Activated T-helper 1 cell treated with anti-CD3 and anti-CD28 coated beads, Interleukin-12 subunit alpha, Interleukin-12 subunit beta, Interleukin-2, Interleukin-4 antibody, amounts not matched to agents 30 ng/mL and 10 ng/mL and 1 ng/mL, durations not matched to agents 14 hours and 24 hours and 36 hours (primary cell): Measurements from ENCODE around the gene LSAMP. TPM values are rescaled to one million over a fixed set of nuclear protein-coding genes. Genes with fewer than 3 reads are reported as not detected.

ENCODE experiments used
- DNase-seq: peaks from one replicate; pipeline ENCODE4 v3.0.0; 2021; ENCODE audit warnings: low spot score
- H3K27ac Mint-ChIP-seq: one replicate; pipeline ENCODE4 v1.8.0; 2021; ENCODE audit warnings: mild to moderate bottlenecking, mixed read lengths
- H3K27me3 Mint-ChIP-seq: one replicate; pipeline ENCODE4 v1.8.0; 2022; ENCODE audit warnings: mild to moderate bottlenecking, moderate library complexity, mixed read lengths; ENCODE audit not compliant: insufficient read depth
- H3K36me3 Mint-ChIP-seq: one replicate; pipeline ENCODE4 v1.8.0; 2021; ENCODE audit warnings: low read depth, mixed read lengths
- H3K4me1 Mint-ChIP-seq: one replicate; pipeline ENCODE4 v1.8.0; 2021; ENCODE audit warnings: low read depth, mixed read lengths
- H3K4me3 Mint-ChIP-seq: one replicate; pipeline ENCODE4 v1.8.0; 2021; ENCODE audit warnings: mild to moderate bottlenecking, moderate library complexity, mixed read lengths
- H3K9me3 Mint-ChIP-seq: one replicate; pipeline ENCODE4 v1.8.0; 2021; ENCODE audit warnings: mixed read lengths
- intact Hi-C: fragments of 100-400 bp; cut with micrococcal nuclease; formaldehyde crosslinking; loops from one replicate; pipeline ENCODE4 v1.15.1; 2024
- total RNA-seq: library from RNA; stranded (reverse); gene quantifications from 2 replicates; pipeline ENCODE4 v1.2.3, GENCODE V29; 2022

The LSAMP gene
- total RNA-seq, 1 donor from 2014 or later, result not detected

DNA sequence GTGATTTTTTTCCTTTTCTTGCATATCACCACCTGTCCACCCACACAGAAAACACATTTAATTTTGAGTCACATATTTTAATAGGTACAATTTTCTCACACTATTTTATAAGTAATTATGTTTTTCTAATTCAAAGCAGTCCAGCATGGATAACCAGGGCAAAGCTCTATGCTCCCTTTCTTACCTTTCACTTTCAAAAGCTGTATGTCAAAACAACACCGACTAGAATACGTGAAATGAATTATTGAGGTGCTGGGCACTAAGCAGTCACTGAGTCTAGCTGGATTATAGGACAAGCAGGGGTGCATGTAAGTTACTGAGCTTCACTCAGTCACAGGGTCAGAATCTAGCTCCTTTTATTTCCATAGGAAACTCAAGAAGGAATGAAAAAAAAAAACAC is 60.6 kb downstream of the LSAMP start:
- Mint-ChIP-seq H3K27ac (no peak overlapping the region), H3K4me1 (no peaks in the 10 kb centered on the region), H3K36me3 (no peaks in the 10 kb centered on the region), H3K9me3 (peaks cover 4% of the 10 kb centered on the region), H3K4me3 (no peak overlapping the region), H3K27me3 (no peaks in the 10 kb centered on the region)
- intact Hi-C loops, result no loop called here
- DNase-seq, result no peak

GRCh38 chr3:116378077-116378476 is 67.2 kb downstream of the LSAMP start:
- Mint-ChIP-seq H3K9me3 (peaks cover 4% of the 10 kb centered on the region), H3K36me3 (no peaks in the 10 kb centered on the region), H3K4me3 (no peak overlapping the region), H3K27me3 (no peaks in the 10 kb centered on the region), H3K4me1 (no peaks in the 10 kb centered on the region), H3K27ac (no peak overlapping the region)
- DNase-seq, result no peak
- intact Hi-C loops, result no loop called here

GRCh38 chr3:116374901-116375300 is 70.4 kb downstream of the LSAMP start:
- Mint-ChIP-seq H3K9me3 (peaks cover 5% of the 10 kb centered on the region), H3K4me1 (no peaks in the 10 kb centered on the region), H3K36me3 (no peaks in the 10 kb centered on the region), H3K4me3 (no peak overlapping the region), H3K27ac (no peak overlapping the region), H3K27me3 (no peaks in the 10 kb centered on the region)
- intact Hi-C loops, result no loop called here
- DNase-seq, result no peak

DNA sequence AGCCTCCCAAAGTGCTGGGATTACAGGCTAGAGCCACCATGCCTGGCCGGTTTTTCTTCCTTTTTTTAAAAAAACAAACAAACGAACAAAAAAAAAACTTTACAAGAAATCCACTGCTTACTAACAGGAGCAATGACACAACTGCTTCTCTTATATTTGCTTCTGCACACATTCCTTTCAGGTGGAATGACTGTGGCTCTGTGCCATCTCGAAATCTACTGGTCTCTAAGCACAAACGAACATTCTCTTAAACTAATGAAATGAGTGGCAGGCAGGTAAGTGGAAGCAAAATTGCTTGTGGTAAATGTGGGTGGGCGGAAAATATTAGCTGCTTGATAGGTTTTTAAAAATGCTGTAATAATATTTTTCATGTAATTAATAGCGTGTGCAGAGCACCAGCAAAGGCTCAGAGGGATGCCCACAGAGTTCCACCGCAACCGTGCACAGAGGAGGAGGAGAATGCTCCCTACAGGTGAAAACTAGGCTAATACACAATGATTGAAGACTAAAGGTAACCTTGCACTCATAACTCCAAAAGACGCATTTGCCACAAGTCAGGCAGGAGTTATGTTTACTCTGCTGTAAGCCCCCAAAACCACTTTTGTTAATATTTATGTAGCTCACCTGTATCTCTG is 77.4 kb downstream of the LSAMP start:
- intact Hi-C loops, result no loop called here
- no peak overlapping the region for H3K4me3 Mint-ChIP-seq
- H3K27ac Mint-ChIP-seq, result no peak overlapping the region
- no peak for DNase-seq
- H3K36me3 Mint-ChIP-seq, result no peaks in the 10 kb centered on the region
- H3K9me3 Mint-ChIP-seq, result peaks cover 5% of the 10 kb centered on the region
- no peaks in the 10 kb centered on the region for H3K27me3 Mint-ChIP-seq
- no peaks in the 10 kb centered on the region for H3K4me1 Mint-ChIP-seq

DNA sequence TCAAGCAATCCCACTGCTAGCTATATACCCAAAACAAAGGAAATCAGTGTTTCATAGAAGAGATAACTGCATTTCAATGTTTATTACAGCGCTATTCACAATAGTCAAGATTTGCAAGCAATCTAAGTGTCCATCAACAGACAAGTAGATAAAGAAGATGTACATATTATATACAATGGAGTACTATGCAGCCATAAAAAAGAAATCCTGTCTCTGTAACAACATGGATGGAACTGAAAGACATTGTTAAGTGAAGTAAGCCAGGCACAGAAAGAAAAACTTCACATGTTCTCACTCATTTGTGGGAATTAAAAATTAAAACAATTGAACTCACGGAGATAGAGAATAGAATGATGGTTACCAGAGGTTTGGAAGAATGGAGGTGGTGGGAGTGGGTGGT is 89.2 kb downstream of the LSAMP start:
- no peaks in the 10 kb centered on the region for H3K27me3 Mint-ChIP-seq
- H3K4me1 Mint-ChIP-seq, result no peaks in the 10 kb centered on the region
- no peaks in the 10 kb centered on the region for H3K36me3 Mint-ChIP-seq
- intact Hi-C loops, result no loop called here
- no peak overlapping the region for H3K4me3 Mint-ChIP-seq
- no peak overlapping the region for H3K27ac Mint-ChIP-seq
- H3K9me3 Mint-ChIP-seq, result peaks cover 5% of the 10 kb centered on the region
- DNase-seq, result no peak

- intact Hi-C loops, result no loop called here
- no peak for DNase-seq
- H3K4me1 Mint-ChIP-seq, result no peaks in the 10 kb centered on the region
- no peaks in the 10 kb centered on the region for H3K27me3 Mint-ChIP-seq
- no peak overlapping the region for H3K4me3 Mint-ChIP-seq
- no peak overlapping the region for H3K27ac Mint-ChIP-seq
- H3K36me3 Mint-ChIP-seq, result no peaks in the 10 kb centered on the region
- peaks cover 5% of the 10 kb centered on the region for H3K9me3 Mint-ChIP-seq
Measured at GRCh38 chr3:116354382-116354781, 90.9 kb downstream of the LSAMP start.

DNA sequence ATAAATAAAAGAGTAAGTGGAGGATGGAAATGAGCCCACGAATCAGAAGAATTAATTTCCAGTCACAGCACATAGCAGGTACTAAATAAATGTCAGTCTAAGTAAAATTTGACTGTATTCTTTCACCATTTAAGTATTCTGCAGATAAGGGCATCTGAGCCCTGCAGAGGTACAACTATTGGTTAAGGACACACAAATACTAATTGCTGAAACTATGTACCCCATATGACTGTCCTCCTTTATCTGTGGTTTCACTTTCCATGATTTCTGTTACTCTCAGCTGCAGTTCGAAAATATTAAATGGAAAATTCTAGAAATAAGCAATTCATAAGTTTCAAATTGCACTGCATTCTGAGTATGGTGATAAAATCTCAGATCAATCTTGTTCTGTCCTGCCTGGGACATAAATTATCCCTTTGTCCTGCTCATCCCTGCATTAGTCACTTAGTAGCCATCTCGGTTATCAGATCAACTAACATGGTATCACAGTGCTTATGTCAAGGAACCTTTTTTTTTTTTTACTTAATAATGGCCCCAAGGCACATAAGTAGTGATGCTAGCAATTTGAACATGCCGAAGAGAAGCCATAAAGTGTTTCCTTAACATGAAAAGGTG is 95.1 kb downstream of the LSAMP start:
- Mint-ChIP-seq H3K4me1 (no peaks in the 10 kb centered on the region), H3K27me3 (no peaks in the 10 kb centered on the region), H3K27ac (no peak overlapping the region), H3K9me3 (peaks cover under 1% of the 10 kb centered on the region), H3K4me3 (no peak overlapping the region), H3K36me3 (no peaks in the 10 kb centered on the region)
- intact Hi-C loops, result no loop called here
- DNase-seq, result no peak

DNA sequence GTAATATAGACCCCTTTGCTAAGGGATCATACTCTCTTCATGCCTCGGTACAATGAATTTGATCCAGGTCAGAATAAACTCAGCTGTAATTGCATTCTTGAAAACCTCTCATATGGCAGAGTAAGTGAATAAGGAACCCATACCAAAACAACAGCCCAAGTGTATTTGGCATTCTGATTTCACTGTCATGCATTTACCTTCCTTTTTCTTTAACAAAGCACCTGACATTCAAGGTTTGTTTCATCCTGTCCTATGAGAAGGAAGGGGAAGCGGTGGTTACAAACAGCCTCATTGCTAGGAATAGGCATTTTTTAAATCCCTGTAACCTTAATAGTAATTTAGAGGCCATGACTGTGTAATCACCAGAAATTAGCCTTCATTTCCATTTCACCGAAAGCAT is 97.1 kb downstream of the LSAMP start:
- Mint-ChIP-seq H3K4me1 (no peaks in the 10 kb centered on the region), H3K9me3 (no peaks in the 10 kb centered on the region), H3K27ac (no peak overlapping the region), H3K4me3 (no peak overlapping the region), H3K27me3 (no peaks in the 10 kb centered on the region), H3K36me3 (no peaks in the 10 kb centered on the region)
- intact Hi-C loops, result no loop called here
- DNase-seq, result no peak

DNA sequence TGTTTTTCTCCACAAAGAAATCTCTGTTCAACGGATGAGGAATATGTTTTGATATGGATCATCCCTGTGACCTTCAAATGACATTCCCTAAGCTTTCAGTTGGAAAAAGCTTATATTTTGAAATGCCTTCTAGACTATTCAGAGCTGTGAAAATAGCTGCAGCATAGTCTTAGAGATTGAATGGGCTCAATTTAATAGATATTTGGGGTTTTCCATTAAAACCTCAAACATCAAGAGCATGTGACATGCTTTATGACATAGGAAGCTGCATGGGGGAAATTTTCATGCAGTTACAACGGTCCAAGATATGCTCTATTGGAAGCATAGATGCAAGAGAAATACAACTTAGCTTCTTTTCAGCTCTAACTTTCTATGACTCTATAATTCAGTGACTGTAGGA is 102.8 kb downstream of the LSAMP start:
- DNase-seq, result no peak
- Mint-ChIP-seq H3K4me1 (no peaks in the 10 kb centered on the region), H3K36me3 (no peaks in the 10 kb centered on the region), H3K27ac (no peak overlapping the region), H3K9me3 (no peaks in the 10 kb centered on the region), H3K4me3 (no peak overlapping the region), H3K27me3 (no peaks in the 10 kb centered on the region)
- intact Hi-C loops, result no loop called here

GRCh38 chr3:116341899-116342298 is 103.4 kb downstream of the LSAMP start:
- H3K4me1 Mint-ChIP-seq, result no peaks in the 10 kb centered on the region
- H3K9me3 Mint-ChIP-seq, result no peaks in the 10 kb centered on the region
- no peaks in the 10 kb centered on the region for H3K27me3 Mint-ChIP-seq
- no peak overlapping the region for H3K27ac Mint-ChIP-seq
- no peak for DNase-seq
- no peak overlapping the region for H3K4me3 Mint-ChIP-seq
- no peaks in the 10 kb centered on the region for H3K36me3 Mint-ChIP-seq
- intact Hi-C loops, result no loop called here

DNA sequence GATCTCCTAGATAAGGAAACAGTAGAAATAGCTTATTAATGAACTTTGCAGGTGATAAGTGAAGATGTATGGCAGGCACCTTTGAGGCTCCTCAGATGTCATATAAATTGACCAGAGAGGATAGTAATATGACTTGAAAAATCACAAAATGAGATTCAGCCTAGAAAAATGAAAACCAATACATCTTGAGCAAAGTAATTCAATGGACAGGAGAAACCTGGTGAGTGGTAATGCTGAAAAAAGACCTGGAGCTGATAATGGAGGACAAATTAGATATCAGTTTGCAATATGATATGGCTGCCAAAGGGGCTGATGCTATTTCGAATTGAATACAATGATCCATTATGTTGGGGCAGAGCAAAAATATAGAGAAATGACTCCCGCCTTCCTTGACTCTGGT is 103.9 kb downstream of the LSAMP start:
- Mint-ChIP-seq H3K27me3 (no peaks in the 10 kb centered on the region), H3K27ac (no peak overlapping the region), H3K4me1 (no peaks in the 10 kb centered on the region), H3K9me3 (no peaks in the 10 kb centered on the region), H3K4me3 (no peak overlapping the region), H3K36me3 (no peaks in the 10 kb centered on the region)
- intact Hi-C loops, result no loop called here
- no peak for DNase-seq

- no peaks in the 10 kb centered on the region for H3K27me3 Mint-ChIP-seq
- no peak for DNase-seq
- H3K4me3 Mint-ChIP-seq, result no peak overlapping the region
- no peaks in the 10 kb centered on the region for H3K9me3 Mint-ChIP-seq
- intact Hi-C loops, result no loop called here
- H3K36me3 Mint-ChIP-seq, result no peaks in the 10 kb centered on the region
- no peak overlapping the region for H3K27ac Mint-ChIP-seq
- no peaks in the 10 kb centered on the region for H3K4me1 Mint-ChIP-seq
Measured at GRCh38 chr3:116340680-116341216, 104.5 kb downstream of the LSAMP start.

DNA sequence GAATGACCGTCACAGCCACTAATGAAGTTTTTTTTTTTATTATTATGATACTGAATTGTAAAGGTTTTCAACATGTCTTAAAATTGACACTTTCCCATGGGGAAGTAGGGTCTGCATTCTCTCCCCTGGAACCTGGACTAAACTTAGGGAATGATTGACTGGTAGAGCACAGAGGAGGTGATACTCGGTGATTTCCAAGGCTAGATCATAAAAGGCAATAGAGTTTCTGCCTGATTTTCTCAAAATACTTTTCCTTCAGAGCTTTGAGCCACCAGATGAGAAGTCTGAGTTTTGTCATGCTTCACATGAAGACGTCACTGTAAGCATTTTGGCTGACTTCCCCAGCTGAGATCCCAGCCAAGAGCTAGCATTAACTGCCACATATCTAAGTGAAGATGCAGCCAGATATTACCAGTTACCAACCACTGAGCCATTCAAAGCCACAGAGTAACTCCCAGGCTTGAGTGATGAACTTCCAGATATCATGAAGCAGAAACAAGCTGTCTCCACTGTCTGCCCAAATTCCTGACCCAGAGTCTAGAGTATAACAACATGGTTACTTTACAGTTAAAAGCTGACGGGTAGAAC is 105.8 kb downstream of the LSAMP start:
- no peak for DNase-seq
- Mint-ChIP-seq H3K27ac (no peak overlapping the region), H3K36me3 (no peaks in the 10 kb centered on the region), H3K4me3 (no peak overlapping the region), H3K9me3 (no peaks in the 10 kb centered on the region), H3K27me3 (no peaks in the 10 kb centered on the region), H3K4me1 (no peaks in the 10 kb centered on the region)
- intact Hi-C loops, result no loop called here
